A673 (cell line): ENCODE data around the gene CEP170B.

Experiments used
- CTCF ChIP-seq: fragments of 300-800, 200-600 bp; sonication (generic); conservative IDR thresholded peaks from 2 replicates; pipeline ENCODE4 v1.5.1; 2017; ENCODE audit warnings: low read depth, mild to moderate bottlenecking, antibody characterized with exemption, low read length, moderate library complexity, mixed read lengths
- EZH2 ChIP-seq: fragments of 200-600 bp; sonication (generic); IDR thresholded peaks from 2 replicates; pipeline ENCODE4 v1.6.1; 2017; ENCODE audit warnings: borderline replicate concordance, low read depth, mild to moderate bottlenecking, mixed read lengths, antibody characterized with exemption, low read length; ENCODE audit not compliant: poor library complexity, severe bottlenecking

GRCh38 chr14:104855532-104856090 lies 9.5 kb upstream of the CEP170B start:
- no peak for TF ChIP-seq CTCF
- TF ChIP-seq EZH2: no peak
